ENCODE data around the gene APOOL.

- TF ChIP-seq, protein P1, sequence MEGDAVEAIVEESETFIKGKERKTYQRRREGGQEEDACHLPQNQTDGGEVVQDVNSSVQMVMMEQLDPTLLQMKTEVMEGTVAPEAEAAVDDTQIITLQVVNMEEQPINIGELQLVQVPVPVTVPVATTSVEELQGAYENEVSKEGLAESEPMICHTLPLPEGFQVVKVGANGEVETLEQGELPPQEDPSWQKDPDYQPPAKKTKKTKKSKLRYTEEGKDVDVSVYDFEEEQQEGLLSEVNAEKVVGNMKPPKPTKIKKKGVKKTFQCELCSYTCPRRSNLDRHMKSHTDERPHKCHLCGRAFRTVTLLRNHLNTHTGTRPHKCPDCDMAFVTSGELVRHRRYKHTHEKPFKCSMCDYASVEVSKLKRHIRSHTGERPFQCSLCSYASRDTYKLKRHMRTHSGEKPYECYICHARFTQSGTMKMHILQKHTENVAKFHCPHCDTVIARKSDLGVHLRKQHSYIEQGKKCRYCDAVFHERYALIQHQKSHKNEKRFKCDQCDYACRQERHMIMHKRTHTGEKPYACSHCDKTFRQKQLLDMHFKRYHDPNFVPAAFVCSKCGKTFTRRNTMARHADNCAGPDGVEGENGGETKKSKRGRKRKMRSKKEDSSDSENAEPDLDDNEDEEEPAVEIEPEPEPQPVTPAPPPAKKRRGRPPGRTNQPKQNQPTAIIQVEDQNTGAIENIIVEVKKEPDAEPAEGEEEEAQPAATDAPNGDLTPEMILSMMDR (IDR thresholded peaks at IDR 0.05): no peak
- no peak for TF ChIP-seq POLR2A (IDR thresholded peaks at IDR 0.05)
Observed at GRCh38 chrX:85115252-85115651, 111.6 kb downstream of the APOOL start.
